Gastroesophageal sphincter (tissue), 4 donors: ENCODE results near the gene INSR. TPM values are rescaled to one million over a fixed set of nuclear protein-coding genes. Genes with fewer than 3 reads are reported as not detected.

Experiments
- ATAC-seq: fragments of 150-250 bp; one replicate; pipeline ENCODE4 v1.9.1; 2016; ENCODE audit warnings: mild to moderate bottlenecking, moderate library complexity
- H3K27ac ChIP-seq, 4 donors: fragments of 200-600 bp; sonication (generic) in 3 of 4; 1 replicate in 3 of 4; 2 replicates in 1 of 4; pipeline ENCODE4 v1.5.1; 2016 to 2019
- H3K27me3 ChIP-seq: fragments of 200-600 bp; sonication (generic); one replicate; pipeline ENCODE4 v1.5.1; 2019
- H3K36me3 ChIP-seq, 2 donors: fragments of 200-600 bp; sonication (generic); one replicate each; pipeline ENCODE4 v1.5.1; 2019; ENCODE audit warnings: control low read depth in 1 of 2
- H3K4me1 ChIP-seq, 3 donors: fragments of 200-600 bp; sonication (generic); 1 replicate in 2 of 3; 2 replicates in 1 of 3; pipeline ENCODE4 v1.5.1; 2016 to 2019; ENCODE audit warnings: control low read depth in 2 of 3
- H3K4me3 ChIP-seq, 2 donors: fragments of 200-600 bp; sonication (generic); one replicate each; pipeline ENCODE4 v1.5.1; 2019; ENCODE audit warnings: mild to moderate bottlenecking in 1 of 2, moderate library complexity in 1 of 2
- H3K9me3 ChIP-seq, 3 donors: fragments of 200-600 bp; sonication (generic); one replicate each; pipeline ENCODE4 v1.5.1; 2017 to 2019; ENCODE audit warnings: control low read depth in 2 of 3
- EP300 ChIP-seq: sonication (generic); formaldehyde crosslinking; IDR thresholded peaks from one replicate; pipeline ENCODE4 v1.6.1; 2017; ENCODE audit warnings: antibody characterized with exemption, mild to moderate bottlenecking
- POLR2A ChIP-seq, 2 donors: fragments of 450-650 bp; IDR thresholded peaks; one replicate each; pipeline ENCODE4 v1.6.1; 2017; ENCODE audit warnings: antibody characterized with exemption in 2 of 2, mild to moderate bottlenecking in 2 of 2, moderate library complexity in 1 of 2
- POLR2AphosphoS5 ChIP-seq: sonication (generic); formaldehyde crosslinking; IDR thresholded peaks from one replicate; pipeline ENCODE4 v1.6.1; 2017; ENCODE audit warnings: antibody characterized with exemption
- WGBS, 2 donors: methylation state at CpG; one replicate each; pipeline ENCODE4 v1.1.5; 2018; ENCODE audit warnings: low coverage in 1 of 2; 5-methylcytosine and 5-hydroxymethylcytosine counted together
- total RNA-seq, 4 donors: library from RNA; depleted of rRNA; stranded (reverse); fragments of >200 nt; gene quantifications; one replicate each; pipeline ENCODE4 v1.1.0, GENCODE V29; 2016
- TF ChIP-seq, protein P1 (sequence below), 4 experiments: fragments of 200-600 bp in 2 of 4; fragments of 450-650 bp in 2 of 4; sonication (generic) in 1 of 4; IDR thresholded peaks; one replicate each; pipeline ENCODE4 v1.5.1; 2017 to 2019; ENCODE audit warnings: antibody characterized with exemption in 4 of 4, mild to moderate bottlenecking in 2 of 4, moderate library complexity in 2 of 4

The INSR gene
- total RNA-seq, 4 donors from 2014 or later: 67.6 to 95.6 (median 81.2) TPM

DNA sequence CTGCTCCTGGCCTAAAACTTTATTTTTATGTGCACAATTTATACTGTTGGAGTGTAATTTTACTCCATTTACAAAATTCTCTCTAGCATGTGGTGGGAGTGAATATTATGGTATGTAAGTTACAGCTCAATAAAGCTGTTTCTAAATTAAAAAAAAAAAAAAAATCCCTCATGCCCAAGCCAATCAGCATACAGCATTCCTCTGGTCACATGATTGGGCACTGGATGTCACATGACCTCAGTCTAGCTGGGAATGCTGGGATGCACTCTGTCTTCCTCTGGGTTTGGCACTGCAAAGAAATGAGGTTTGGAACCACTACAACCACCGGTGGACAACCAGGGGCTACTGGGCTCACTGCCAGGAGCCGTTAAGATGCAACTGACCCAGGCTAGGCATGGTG, 157.1 kb downstream of the INSR start:
- ATAC-seq: no peak
- Histone ChIP-seq H3K36me3 (peaks cover 0 to 81% of the 10 kb centered on the region in 2 donors), H3K4me3 (no peak overlapping the region), H3K4me1 (no peaks in the 10 kb centered on the region), H3K9me3 (no peaks in the 10 kb centered on the region), H3K27me3 (no peaks in the 10 kb centered on the region), H3K27ac (no peak overlapping the region)
- WGBS, 2 donors: 80% methylated on average over 1 of the region's 2 CpGs; no CpG with 5 or more reads in 1 of the 2 donors
- TF ChIP-seq EP300: no peak
- no peak for TF ChIP-seq POLR2AphosphoS5

DNA sequence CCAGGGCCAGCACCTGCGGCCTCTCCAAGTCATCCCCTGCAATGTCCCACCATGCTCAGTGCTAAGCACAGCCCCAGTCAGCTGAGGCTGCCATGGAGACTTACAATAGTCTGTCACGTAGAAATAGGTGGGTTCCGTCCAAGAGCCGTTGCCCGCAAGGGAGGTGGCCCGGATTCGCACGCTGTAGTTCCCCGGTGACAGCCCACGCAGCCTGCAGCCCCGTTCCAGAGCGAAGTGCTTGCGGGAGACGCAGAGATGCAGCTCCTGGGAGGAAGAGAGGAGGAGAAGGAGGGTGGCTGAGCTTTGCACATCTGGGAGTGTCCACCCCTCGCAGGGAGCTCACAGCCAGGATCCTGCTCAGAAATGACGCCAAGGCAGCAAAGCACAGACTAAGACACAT, 162.2 kb downstream of the INSR start:
- no peak for ATAC-seq
- no peaks in the 10 kb centered on the region for H3K9me3 ChIP-seq
- TF ChIP-seq EP300 (no peak), POLR2A (IDR thresholded peaks at IDR 0.05) (no peak), POLR2AphosphoS5 (no peak)
- TF ChIP-seq, protein P1, sequence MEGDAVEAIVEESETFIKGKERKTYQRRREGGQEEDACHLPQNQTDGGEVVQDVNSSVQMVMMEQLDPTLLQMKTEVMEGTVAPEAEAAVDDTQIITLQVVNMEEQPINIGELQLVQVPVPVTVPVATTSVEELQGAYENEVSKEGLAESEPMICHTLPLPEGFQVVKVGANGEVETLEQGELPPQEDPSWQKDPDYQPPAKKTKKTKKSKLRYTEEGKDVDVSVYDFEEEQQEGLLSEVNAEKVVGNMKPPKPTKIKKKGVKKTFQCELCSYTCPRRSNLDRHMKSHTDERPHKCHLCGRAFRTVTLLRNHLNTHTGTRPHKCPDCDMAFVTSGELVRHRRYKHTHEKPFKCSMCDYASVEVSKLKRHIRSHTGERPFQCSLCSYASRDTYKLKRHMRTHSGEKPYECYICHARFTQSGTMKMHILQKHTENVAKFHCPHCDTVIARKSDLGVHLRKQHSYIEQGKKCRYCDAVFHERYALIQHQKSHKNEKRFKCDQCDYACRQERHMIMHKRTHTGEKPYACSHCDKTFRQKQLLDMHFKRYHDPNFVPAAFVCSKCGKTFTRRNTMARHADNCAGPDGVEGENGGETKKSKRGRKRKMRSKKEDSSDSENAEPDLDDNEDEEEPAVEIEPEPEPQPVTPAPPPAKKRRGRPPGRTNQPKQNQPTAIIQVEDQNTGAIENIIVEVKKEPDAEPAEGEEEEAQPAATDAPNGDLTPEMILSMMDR (IDR thresholded peaks at IDR 0.05): no peak
- no peak overlapping the region for H3K27ac ChIP-seq
- H3K4me3 ChIP-seq: no peak overlapping the region
- H3K36me3 ChIP-seq: peaks cover 0 to 84% of the 10 kb centered on the region in 2 donors
- no peaks in the 10 kb centered on the region for H3K4me1 ChIP-seq
- no peaks in the 10 kb centered on the region for H3K27me3 ChIP-seq
- 90 to 98% methylated on average over 8 to 12 of the region's 16 CpGs for WGBS, 2 donors

DNA sequence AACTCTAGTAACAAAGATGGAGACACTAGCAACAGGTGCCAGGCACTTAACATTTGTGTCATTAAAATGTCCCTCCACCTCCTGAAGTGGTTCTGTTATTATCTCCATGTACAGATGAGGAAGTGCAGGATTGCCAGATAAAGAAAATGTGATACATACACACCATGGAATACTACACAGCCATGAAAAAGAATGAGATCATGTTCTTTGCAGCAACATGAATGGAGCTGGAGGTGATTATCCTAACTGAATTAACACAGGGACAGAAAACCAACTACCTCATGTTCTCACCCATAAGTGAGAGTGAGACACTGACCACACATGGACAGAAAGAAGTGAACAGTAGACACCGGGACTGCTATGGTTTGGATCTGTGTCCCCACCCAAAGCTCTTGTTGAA, 164.2 kb downstream of the INSR start:
- H3K36me3 ChIP-seq: peaks cover 7 to 88% of the 10 kb centered on the region in 2 donors
- 92 to 100% methylated on average over 1 of the region's 1 CpG for WGBS, 2 donors
- ATAC-seq: no peak

DNA sequence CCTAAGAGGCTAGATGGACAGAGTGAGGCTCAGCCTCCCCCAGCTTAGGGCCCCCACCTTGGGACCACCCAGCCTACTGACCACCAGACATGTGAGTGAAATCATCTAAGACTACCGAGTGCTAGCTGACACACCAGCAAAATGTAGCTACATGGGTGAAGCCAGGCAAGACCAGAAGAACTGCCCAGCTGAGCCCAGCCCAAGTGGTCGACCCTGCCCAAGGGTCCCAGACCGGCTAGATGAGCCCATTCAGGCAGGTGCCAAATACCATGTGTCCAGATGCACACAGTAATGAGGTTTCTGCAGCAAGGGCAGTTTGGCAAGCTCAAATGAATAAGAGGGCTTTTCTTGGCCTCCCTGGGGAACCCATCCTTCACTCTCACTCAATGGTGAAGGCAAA, 168.1 kb downstream of the INSR start:
- Histone ChIP-seq H3K27ac (no peak overlapping the region), H3K27me3 (no peaks in the 10 kb centered on the region), H3K4me1 (no peaks in the 10 kb centered on the region), H3K9me3 (peaks cover 0 to 20% (median 0%) of the 10 kb centered on the region in 3 donors), H3K36me3 (peaks cover 7 to 94% of the 10 kb centered on the region in 2 donors), H3K4me3 (no peak overlapping the region)
- WGBS, 2 donors: 100% methylated on average over 2 of the region's 3 CpGs; no CpG with 5 or more reads in 1 of the 2 donors
- no peak for ATAC-seq
- TF ChIP-seq POLR2AphosphoS5: no peak
- TF ChIP-seq POLR2A (IDR thresholded peaks at IDR 0.05): no peak
- no peak for TF ChIP-seq EP300
- TF ChIP-seq, protein P1 (IDR thresholded peaks at IDR 0.05): no peak

More for the DNA sequence above, 164.2 kb downstream of the INSR start:
- H3K4me3 ChIP-seq: no peak overlapping the region
- H3K27me3 ChIP-seq: no peaks in the 10 kb centered on the region
- H3K4me1 ChIP-seq: no peaks in the 10 kb centered on the region
- H3K9me3 ChIP-seq: peaks cover 0 to 19% (median 0%) of the 10 kb centered on the region in 3 donors
- TF ChIP-seq, protein P1 (IDR thresholded peaks at IDR 0.05): no peak
- TF ChIP-seq EP300: no peak
- TF ChIP-seq POLR2AphosphoS5: no peak
- no peak for TF ChIP-seq POLR2A (IDR thresholded peaks at IDR 0.05)
- H3K27ac ChIP-seq: no peak overlapping the region

DNA sequence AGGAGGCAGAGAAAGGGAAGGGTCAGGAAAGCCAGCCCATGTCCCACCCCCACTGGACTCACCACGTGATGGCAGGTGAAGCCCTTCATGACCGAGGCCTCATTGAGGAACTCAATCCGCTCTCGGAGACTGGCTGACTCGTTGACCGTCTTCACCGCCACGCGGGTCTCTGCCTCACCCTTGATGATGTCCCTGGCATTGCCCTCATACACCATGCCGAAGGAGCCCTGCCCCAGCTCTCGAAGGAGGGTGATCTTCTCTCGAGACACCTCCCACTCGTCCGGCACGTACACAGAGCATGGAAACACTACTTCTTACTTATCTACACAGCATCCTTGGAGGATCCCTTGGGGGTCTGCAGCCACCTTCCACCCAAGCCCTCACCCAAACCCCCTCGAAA, 169.0 kb downstream of the INSR start:
- H3K27ac ChIP-seq: no peak overlapping the region
- no peak overlapping the region for H3K4me3 ChIP-seq
- no peaks in the 10 kb centered on the region for H3K27me3 ChIP-seq
- no peaks in the 10 kb centered on the region for H3K4me1 ChIP-seq
- H3K36me3 ChIP-seq: peaks cover 7 to 94% of the 10 kb centered on the region in 2 donors
- 96% methylated on average over 15 of the region's 16 CpGs; no CpG with 5 or more reads in 1 of the 2 donors for WGBS, 2 donors
- no peak for TF ChIP-seq POLR2A (IDR thresholded peaks at IDR 0.05)
- TF ChIP-seq POLR2AphosphoS5: no peak
- TF ChIP-seq, protein P1 (IDR thresholded peaks at IDR 0.05): no peak
- TF ChIP-seq EP300: no peak
- ATAC-seq: no peak
- H3K9me3 ChIP-seq: peaks cover 0 to 20% (median 0%) of the 10 kb centered on the region in 3 donors
